K562 (cell line): ENCODE results near the gene NR5A1. TPM values are rescaled to one million over a fixed set of nuclear protein-coding genes. Genes with fewer than 3 reads are reported as not detected.

Source experiments
- ATAC-seq: fragments of 200-7000 bp; cut with Tn5 transposase; 3 replicates; pipeline ENCODE4 v1.9.1; 2020; ENCODE audit warnings: moderate library complexity
- BruUV-seq: library from RNA; stranded (reverse); fragments of 400-500 nt; replicated peaks from 2 replicates; lab custom pipeline; 2021; lab: Mats Ljungman, UMichigan
- CTCF ChIA-PET: fragments of 300-600 bp; formaldehyde crosslinking; extraction: SDS; loops from one replicate; lab custom pipeline; 2021; ENCODE audit warnings: low intra/inter-chr PET ratio; lab: Yijun Ruan, JAX
- POLR2A ChIA-PET: fragments of 300-600, 350-650 bp; sonication (Branson Sonifier 250); formaldehyde crosslinking; extraction: SDS; loops from one replicate; lab custom pipeline; 2021; ENCODE audit warnings: antibody characterized with exemption, inconsistent platforms; lab: Yijun Ruan, JAX
- DNase-seq, 4 experiments: peaks; one replicate each; pipeline versions ENCODE4 v3.0.0 to v3.0.0-alpha.2; 2011 to 2018; ENCODE audit warnings: low spot score in 3 of 4, mixed read lengths in 3 of 4; ENCODE audit errors: extremely low read depth in 1 of 4
- FAIRE-seq: peaks from 2 replicates; lab custom pipeline; 2011; peaks lifted over from hg19 to GRCh38; lab: Jason Lieb, UNC
- H2AFZ ChIP-seq: 2 replicates; pipeline ENCODE4 v1.6.0; 2011; ENCODE audit warnings: low read depth, low read length, control low read depth, inconsistent platforms
- H3K27ac ChIP-seq: fragments of 200-600 bp; 3 replicates; pipeline ENCODE4 v1.8.0; 2011; ENCODE audit warnings: low read depth, mild to moderate bottlenecking, control low read depth, inconsistent platforms, low read length, moderate library complexity, mixed read lengths; ENCODE audit errors: extremely low read depth
- H3K27me3 ChIP-seq, 2 experiments: fragments of 300-600 bp in 1 of 2; 2 replicates in 1 of 2; 3 replicates in 1 of 2; pipeline versions ENCODE4 v1.6.0 to v1.8.0; 2011; ENCODE audit warnings: inconsistent platforms in 2 of 2, low read length in 2 of 2, mild to moderate bottlenecking in 1 of 2, mixed read lengths in 1 of 2, moderate library complexity in 1 of 2; ENCODE audit not compliant: control insufficient read depth in 2 of 2, insufficient read depth in 2 of 2
- H3K36me3 ChIP-seq: fragments of 300-600 bp; 3 replicates; pipeline ENCODE4 v1.8.0; 2011; ENCODE audit warnings: mild to moderate bottlenecking, low read length, inconsistent platforms; ENCODE audit not compliant: control insufficient read depth, insufficient read depth
- H3K4me1 ChIP-seq, 2 experiments: fragments of 200-600 bp in 1 of 2; replicated peaks in 1 of 2; 2 replicates in 1 of 2; 3 replicates in 1 of 2; pipeline versions ENCODE4 v1.5.1 to v1.8.0; 2011; ENCODE audit warnings: inconsistent platforms in 2 of 2, low read length in 2 of 2, mild to moderate bottlenecking in 1 of 2, mixed read lengths in 1 of 2, moderate library complexity in 1 of 2; ENCODE audit not compliant: control insufficient read depth in 2 of 2, insufficient read depth in 2 of 2
- H3K4me2 ChIP-seq: 2 replicates; pipeline ENCODE4 v1.6.1; 2011; ENCODE audit warnings: low read length, control low read depth, inconsistent platforms, mixed read lengths; ENCODE audit not compliant: insufficient read depth
- H3K4me3 ChIP-seq: fragments of 200-600 bp; sonication (generic), shearing (Covaris generic); 2 replicates; pipeline ENCODE4 v1.5.1; 2016; ENCODE audit warnings: control low read depth, inconsistent platforms
- H3K79me2 ChIP-seq: fragments of 200-600 bp; 3 replicates; pipeline ENCODE4 v1.8.0; 2011; ENCODE audit warnings: low read length, inconsistent platforms; ENCODE audit not compliant: control insufficient read depth, insufficient read depth
- H3K9ac ChIP-seq, 2 experiments: 2 replicates each; pipeline versions ENCODE4 v1.6.0 to v1.6.1; 2011; ENCODE audit warnings: low read depth in 2 of 2, low read length in 2 of 2, control low read depth in 1 of 2, inconsistent platforms in 1 of 2, mild to moderate bottlenecking in 1 of 2, mixed read lengths in 1 of 2; ENCODE audit not compliant: insufficient read depth in 1 of 2
- H3K9me1 ChIP-seq: one replicate; pipeline ENCODE4 v1.6.0; 2011; ENCODE audit warnings: inconsistent platforms, mild to moderate bottlenecking, low read length, moderate library complexity; ENCODE audit not compliant: control insufficient read depth, insufficient read depth
- H3K9me3 ChIP-seq: replicated peaks from 2 replicates; pipeline ENCODE4 v1.5.1; 2011; ENCODE audit warnings: low read depth, low read length, inconsistent platforms; ENCODE audit not compliant: control insufficient read depth, insufficient read depth
- H4K20me1 ChIP-seq: replicated peaks from 2 replicates; pipeline ENCODE4 v1.6.1; 2011; ENCODE audit warnings: low read length, inconsistent platforms, mixed read lengths; ENCODE audit not compliant: control insufficient read depth, insufficient read depth
- CBFA2T2 ChIP-seq: fragments of 450-650 bp; conservative IDR thresholded peaks from 2 replicates; pipeline ENCODE4 v1.6.1; 2017; ENCODE audit warnings: mild to moderate bottlenecking
- E2F6 ChIP-seq, 2 experiments: IDR thresholded peaks; 2 replicates each; pipeline ENCODE4 v1.6.1; 2011; ENCODE audit warnings: borderline replicate concordance in 1 of 2, control low read depth in 1 of 2, low read depth in 1 of 2, low read length in 1 of 2, mild to moderate bottlenecking in 1 of 2, mixed read lengths in 1 of 2, moderate library complexity in 1 of 2; ENCODE audit not compliant: insufficient read depth in 1 of 2, insufficient read length in 1 of 2, poor library complexity in 1 of 2, severe bottlenecking in 1 of 2; ENCODE audit errors: extremely low read depth in 1 of 2
- HNRNPH1 ChIP-seq: fragments of 200-400 bp; formaldehyde crosslinking; optimal IDR thresholded peaks from 2 replicates; pipeline ENCODE3; 2017; ENCODE audit warnings: low read depth, mild to moderate bottlenecking, low read length, moderate library complexity
- HNRNPUL1 ChIP-seq: fragments of 200-400 bp; formaldehyde crosslinking; IDR thresholded peaks from 2 replicates; pipeline ENCODE4 v1.6.1; 2017; ENCODE audit warnings: low read length
- KDM5B ChIP-seq: fragments of 200-600 bp; sonication (generic); IDR thresholded peaks from 2 replicates; pipeline ENCODE4 v1.6.1; 2012; ENCODE audit warnings: low read depth, mild to moderate bottlenecking, moderate library complexity, low read length, control low read depth, inconsistent platforms; ENCODE audit not compliant: insufficient replicate concordance
- LARP7 ChIP-seq: fragments of 450-650 bp; IDR thresholded peaks from 2 replicates; pipeline ENCODE4 v1.6.1; 2016
- MCM5 ChIP-seq: fragments of 450-650 bp; IDR thresholded peaks from 2 replicates; pipeline ENCODE4 v1.6.1; 2016; ENCODE audit warnings: low read depth
- MYNN ChIP-seq, 2 experiments: sonication (generic); formaldehyde crosslinking in 1 of 2; IDR thresholded peaks; 2 replicates each; pipeline versions ENCODE4 v1.5.0 to v1.6.1; 2016 to 2020; ENCODE audit warnings: antibody characterized with exemption in 1 of 2, missing genetic modification reagents in 1 of 2
- PML ChIP-seq: IDR thresholded peaks from 2 replicates; pipeline ENCODE4 v1.6.1; 2012; ENCODE audit warnings: low read length, inconsistent platforms
- SMARCA5 ChIP-seq: fragments of 450-650 bp; IDR thresholded peaks from 2 replicates; pipeline ENCODE4 v1.6.1; 2016
- TRIM24 ChIP-seq, 2 experiments: fragments of 450-650 bp; IDR thresholded peaks; 2 replicates each; pipeline ENCODE4 v1.6.1; 2016
- ZMIZ1 ChIP-seq, 2 experiments: fragments of 150-350 bp in 1 of 2; IDR thresholded peaks; 2 replicates each; pipeline ENCODE4 v1.6.1; 2012 to 2016; ENCODE audit warnings: low read depth in 2 of 2, low read length in 2 of 2, mild to moderate bottlenecking in 1 of 2, moderate library complexity in 1 of 2
- ZNF239 ChIP-seq: fragments of 250-450 bp; sonication (Bioruptor Pico); IDR thresholded peaks from 2 replicates; pipeline ENCODE4 v1.4.0; 2020; ENCODE audit warnings: mild to moderate bottlenecking
- ZNF41 ChIP-seq: fragments of 250-450 bp; sonication (Bioruptor Pico); conservative IDR thresholded peaks from 2 replicates; pipeline ENCODE4 v1.4.0; 2020; ENCODE audit warnings: mild to moderate bottlenecking
- ZNF518B ChIP-seq: fragments of 250-450 bp; sonication (Bioruptor Pico); IDR thresholded peaks from 2 replicates; pipeline ENCODE4 v1.5.0; 2021; ENCODE audit warnings: mild to moderate bottlenecking, moderate library complexity
- ZSCAN29 ChIP-seq: fragments of 450-650 bp; IDR thresholded peaks from 2 replicates; pipeline ENCODE4 v1.6.1; 2017
- ZZZ3 ChIP-seq: fragments of 450-650 bp; IDR thresholded peaks from 2 replicates; pipeline ENCODE4 v1.6.1; 2016; ENCODE audit warnings: antibody characterized with exemption, mild to moderate bottlenecking, moderate library complexity
- WGBS: fragments of 100-300 bp; shearing (Covaris generic); methylation state at CpG from one replicate; pipeline ENCODE4 v1.1.6; 2016; ENCODE audit warnings: low coverage, mixed read lengths; ENCODE audit not compliant: insufficient coverage; ENCODE audit errors: missing lambda C conversion rate; 5-methylcytosine and 5-hydroxymethylcytosine counted together
- in situ Hi-C: fragments of 300-500 bp; cut with MboI; formaldehyde crosslinking; loops from 4 replicates; pipeline ENCODE4 v1.15.0; 2018; ENCODE audit warnings: inconsistent platforms, mixed read lengths
- intact Hi-C: fragments of 100-400 bp; cut with micrococcal nuclease; formaldehyde crosslinking; loops from 2 replicates; pipeline ENCODE4 v1.14.2; 2022
- polyA plus RNA-seq, 8 experiments: library from polyadenylated mRNA; depleted of rRNA in 4 of 8; stranded (reverse) in 5 of 8; unstranded in 3 of 8; fragments of >200 nt; fragmentation: Nextera tagmentation in 2 of 8; fragmentation: Illumina TruSeq in 1 of 8; extraction: Ambion mirVana in 2 of 8; extraction: Trizol in 1 of 8; gene quantifications; 2 replicates each; pipeline versions ENCODE4 v1.2.1 to v1.2.3, GENCODE V29; 2011 to 2014; ENCODE audit warnings: inconsistent platforms in 1 of 8, missing spikeins in 1 of 8
- total RNA-seq, 7 experiments: library from RNA; depleted of rRNA in 6 of 7; stranded (reverse); fragments of >200 nt in 6 of 7; fragmentation: Illumina TruSeq in 2 of 7; extraction: Trizol in 2 of 7; gene quantifications; 2 replicates each; pipeline versions ENCODE4 v1.2.1 to v1.2.3, GENCODE V29; 2011 to 2021; ENCODE audit warnings: low replicate concordance in 1 of 7

NR5A1 gene
- total and polyA plus RNA-seq, 9 of the 15 experiments (the other 6 are each of a cell fraction or from before 2014, with no cell fraction given) = 0.11 to 0.32 (median 0.20) TPM; not detected in 6

- intact Hi-C loops = no loop called here
- FAIRE-seq = no peak
- peaks cover 33 to 74% of the 10 kb centered on the region in 2 experiments for H3K27me3 ChIP-seq
- TF ChIP-seq HNRNPUL1 (no peak), MYNN (IDR thresholded peaks at IDR 0.05) (no peak), MYNN (CRISPR knock-in tag; IDR thresholded peaks at IDR 0.05) (no peak), SMARCA5 (no peak), CBFA2T2 (no peak), ZNF518B (CRISPR knock-in tag) (no peak), MCM5 (no peak), TRIM24 (IDR thresholded peaks at IDR 0.05) (no peak), KDM5B (no peak), E2F6 (IDR thresholded peaks at IDR 0.05; ENCODE audit: borderline replicate concordance in 1 of 2, extremely low read depth in 1 of 2, insufficient read depth in 1 of 2, insufficient read length in 1 of 2, low read depth in 1 of 2, low read length in 1 of 2, poor library complexity in 1 of 2, severe bottlenecking in 1 of 2) (no peak), ZSCAN29 (no peak), ZZZ3 (no peak), ZNF239 (CRISPR knock-in tag) (no peak), LARP7 (no peak), HNRNPH1 (no peak), PML (no peak), ZMIZ1 (IDR thresholded peaks at IDR 0.05; ENCODE audit: low read depth in 2 of 2, low read length in 2 of 2) (no peak), ZNF41 (no peak)
Measured at GRCh38 chr9:124485201-124485600, 22.0 kb downstream of the NR5A1 start.

More at GRCh38 chr9:124485201-124485600, 22.0 kb downstream of the NR5A1 start:
- Histone ChIP-seq H3K4me3 (no peak overlapping the region), H3K36me3 (no peaks in the 10 kb centered on the region), H3K27ac (no peak overlapping the region), H3K4me2 (no peak overlapping the region), H3K9me3 (no peaks in the 10 kb centered on the region), H3K9me1 (no peaks in the 10 kb centered on the region), H3K79me2 (no peaks in the 10 kb centered on the region), H2AFZ (no peak overlapping the region), H3K9ac (no peak overlapping the region), H3K4me1 (peaks cover 0 to 29% of the 10 kb centered on the region in 2 experiments; a peak in 3 of 5 replicates), H4K20me1 (peaks cover 21% of the 10 kb centered on the region)
- in situ Hi-C loops = no loop called here
- ChIA-PET CTCF (no interaction called here), POLR2A (interaction anchor here (1.5 kb wide), 1 partner anchor 9 kb away, joined by 4 read pairs; no protein-coding TSS in a partner anchor)
- no TSS peak for BruUV-seq
- no peak for ATAC-seq
- 0% methylated on average over 7 of the region's 13 CpGs for WGBS
- no peak for DNase-seq
